Measurements from ENCODE around the gene MCM3.

The MCM3 gene

DNA sequence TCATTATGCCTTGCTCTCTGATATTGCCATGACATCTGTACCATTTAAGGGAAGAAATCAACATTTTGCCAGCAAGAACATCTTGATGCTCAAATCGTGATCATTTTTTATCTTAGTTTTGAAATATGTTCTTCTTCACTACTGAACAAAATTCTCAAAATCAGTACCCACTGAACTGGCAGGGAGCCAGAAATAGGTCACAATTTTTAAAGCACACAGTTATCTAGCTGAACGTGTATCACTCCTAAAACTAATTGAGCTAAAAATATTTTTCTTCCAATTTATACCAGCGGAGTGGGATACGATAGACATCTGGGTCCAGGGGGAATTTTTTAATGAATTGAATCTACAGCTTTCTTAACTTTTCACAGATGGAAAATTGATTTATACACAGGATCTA lies 51.5 kb downstream of the MCM3 start:
- CTCF ChIA-PET, result interaction anchor here (0.7 to 8.5 kb wide), 17 partner anchors 10 to 253 kb away, joined by 4 to 77 read pairs (median 10); no protein-coding TSS in a partner anchor
- H3K4me1 ChIP-seq (ENCODE audit: control insufficient read depth, insufficient read depth, low read length), result peaks cover 10% of the 10 kb centered on the region

DNA sequence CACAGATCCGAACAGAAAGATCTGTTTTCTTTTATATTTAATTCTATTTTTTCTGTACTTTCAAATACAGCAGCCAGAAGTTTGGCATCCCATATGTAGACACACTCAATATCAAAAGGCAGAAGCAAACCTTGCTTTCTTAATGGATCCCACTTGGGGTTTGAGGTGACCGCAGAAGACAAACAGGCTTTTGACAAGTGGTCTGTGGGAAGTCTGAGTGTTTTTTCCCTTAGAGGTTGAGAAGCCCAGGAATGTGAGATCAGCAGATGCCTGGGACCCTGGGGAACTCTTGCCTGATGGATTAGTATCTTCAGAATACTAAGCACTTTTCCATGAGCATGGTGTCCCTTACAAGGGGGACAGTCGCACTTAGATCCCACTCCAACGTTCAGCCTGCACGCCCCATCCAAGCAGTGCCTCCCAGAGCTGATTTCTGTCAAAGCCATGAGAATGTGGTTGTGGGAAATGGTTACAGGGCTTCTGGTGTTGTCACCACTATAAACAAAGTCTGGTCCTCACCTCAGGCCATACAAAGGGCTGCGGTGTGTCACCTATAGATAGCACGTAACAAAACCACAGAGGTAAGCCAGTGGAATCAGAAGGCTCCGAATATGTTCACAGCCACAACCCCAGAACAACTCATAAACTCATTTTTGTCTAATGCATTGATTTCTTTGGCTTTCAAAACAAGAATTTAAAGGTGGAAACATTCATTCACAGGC lies 53.0 kb downstream of the MCM3 start:
- TF ChIP-seq SALL2 (tag by site-specific recombination; IDR thresholded peaks at IDR 0.05; ENCODE audit: borderline replicate concordance), result no peak
- CTCF ChIA-PET, result interaction anchor here (0.6 to 8.5 kb wide), 13 partner anchors 11 to 1109 kb away, joined by 3 to 77 read pairs (median 4); no protein-coding TSS in a partner anchor
- POLR2A ChIA-PET, result no interaction called here

More for the DNA sequence above, 51.5 kb downstream of the MCM3 start:
- POLR2A ChIA-PET, result no interaction called here
- H3K36me3 ChIP-seq (ENCODE audit: control insufficient read depth in 2 of 2, insufficient read depth in 1 of 2, low read length in 2 of 2), result no peaks in the 10 kb centered on the region
- no peak for TF ChIP-seq IKZF3 (tag by site-specific recombination; IDR thresholded peaks at IDR 0.05)
- no peak overlapping the region for H3K27ac ChIP-seq (ENCODE audit: extremely low read depth, low read depth, low read length)
- H3K9me3 ChIP-seq (ENCODE audit: control insufficient read depth, insufficient read depth, low read depth, low read length), result no peaks in the 10 kb centered on the region
- H3K4me3 ChIP-seq (ENCODE audit: low read depth, low read length), result no peak overlapping the region

GRCh38 chr6:52230685-52231084 lies 53.9 kb downstream of the MCM3 start:
- H3K4me1 ChIP-seq (ENCODE audit: control insufficient read depth, insufficient read depth, low read length), result peaks cover 10% of the 10 kb centered on the region
- no peaks in the 10 kb centered on the region for H3K36me3 ChIP-seq (ENCODE audit: control insufficient read depth in 2 of 2, insufficient read depth in 1 of 2, low read length in 2 of 2)
- no peaks in the 10 kb centered on the region for H3K9me3 ChIP-seq (ENCODE audit: control insufficient read depth, insufficient read depth, low read depth, low read length)
- TF ChIP-seq ZNF707 (tag by site-specific recombination; IDR thresholded peaks at IDR 0.05) (no peak), GLIS2 (tag by site-specific recombination; IDR thresholded peaks at IDR 0.05) (no peak), HOXD13 (CRISPR knock-in tag; IDR thresholded peaks at IDR 0.05; ENCODE audit: borderline replicate concordance) (no peak), ZNF791 (tag by site-specific recombination; IDR thresholded peaks at IDR 0.05) (no peak), ZSCAN5A (tag by site-specific recombination; IDR thresholded peaks at IDR 0.05) (no peak), ZNF169 (tag by site-specific recombination; IDR thresholded peaks at IDR 0.05) (no peak), ZNF624 (tag by site-specific recombination; IDR thresholded peaks at IDR 0.05) (no peak), ZNF76 (tag by site-specific recombination; IDR thresholded peaks at IDR 0.05; ENCODE audit: borderline replicate concordance, low read depth) (no peak), SALL2 (tag by site-specific recombination; IDR thresholded peaks at IDR 0.05; ENCODE audit: borderline replicate concordance) (no peak), ZNF571 (tag by site-specific recombination; IDR thresholded peaks at IDR 0.05) (no peak), ZNF335 (tag by site-specific recombination; conservative IDR thresholded peaks at IDR 0.05) (no peak), ZNF555 (tag by site-specific recombination; conservative IDR thresholded peaks at IDR 0.05) (no peak)
- H3K27ac ChIP-seq (ENCODE audit: extremely low read depth, low read depth, low read length), result no peak overlapping the region
- POLR2A ChIA-PET, result no interaction called here
- CTCF ChIA-PET, result interaction anchor here (1.4 to 8.5 kb wide), 4 partner anchors 12 to 167 kb away, joined by 3 to 76 read pairs (median 24); no protein-coding TSS in a partner anchor
- H3K4me3 ChIP-seq (ENCODE audit: low read depth, low read length), result no peak overlapping the region

More for the DNA sequence above, 53.0 kb downstream of the MCM3 start:
- peaks cover 10% of the 10 kb centered on the region for H3K4me1 ChIP-seq (ENCODE audit: control insufficient read depth, insufficient read depth, low read length)
- H3K36me3 ChIP-seq (ENCODE audit: control insufficient read depth in 2 of 2, insufficient read depth in 1 of 2, low read length in 2 of 2), result no peaks in the 10 kb centered on the region
- H3K9me3 ChIP-seq (ENCODE audit: control insufficient read depth, insufficient read depth, low read depth, low read length), result no peaks in the 10 kb centered on the region
- H3K27ac ChIP-seq (ENCODE audit: extremely low read depth, low read depth, low read length), result no peak overlapping the region
- H3K4me3 ChIP-seq (ENCODE audit: low read depth, low read length), result no peak overlapping the region

- Histone ChIP-seq H3K36me3 (ENCODE audit: control insufficient read depth in 2 of 2, insufficient read depth in 1 of 2, low read length in 2 of 2) (no peaks in the 10 kb centered on the region), H3K4me1 (ENCODE audit: control insufficient read depth, insufficient read depth, low read length) (no peaks in the 10 kb centered on the region), H3K9me3 (ENCODE audit: control insufficient read depth, insufficient read depth, low read depth, low read length) (no peaks in the 10 kb centered on the region), H3K4me3 (ENCODE audit: low read depth, low read length) (no peak overlapping the region), H3K27ac (ENCODE audit: extremely low read depth, low read depth, low read length) (no peak overlapping the region)
- ChIA-PET POLR2A (no interaction called here), CTCF (interaction anchor here (1.2 to 8.5 kb wide), 2 partner anchors 36 to 68 kb away, joined by 3 to 76 read pairs; no protein-coding TSS in a partner anchor)
- TF ChIP-seq ZNF600 (tag by site-specific recombination; IDR thresholded peaks at IDR 0.05), result no peak
- TF ChIP-seq BCL11B (tag by site-specific recombination; IDR thresholded peaks at IDR 0.05; ENCODE audit: low read depth), result no peak
- no peak for TF ChIP-seq IKZF3 (tag by site-specific recombination; IDR thresholded peaks at IDR 0.05)
- no peak for TF ChIP-seq ZNF843 (tag by site-specific recombination; IDR thresholded peaks at IDR 0.05)
- no peak for TF ChIP-seq PRDM2 (tag by site-specific recombination; IDR thresholded peaks at IDR 0.05; ENCODE audit: borderline replicate concordance)
- no peak for TF ChIP-seq HOXA7 (CRISPR knock-in tag; IDR thresholded peaks at IDR 0.05; ENCODE audit: borderline replicate concordance)
- no peak for TF ChIP-seq ZNF555 (tag by site-specific recombination; conservative IDR thresholded peaks at IDR 0.05)
- no peak for TF ChIP-seq SP7 (tag by site-specific recombination; IDR thresholded peaks at IDR 0.05)
These were observed 57.0 kb downstream of the MCM3 start for GRCh38 chr6:52227495-52227894.
